NCI-H2227 treated with DMSO at 0.1 percent for 48 hours (cell line): ENCODE data around the gene VPS9D1.

ENCODE experiments used
- DNase-seq: peaks from one replicate; lab custom pipeline; 2025; lab: John Stamatoyannopoulos, UW

The VPS9D1 gene, protein sequence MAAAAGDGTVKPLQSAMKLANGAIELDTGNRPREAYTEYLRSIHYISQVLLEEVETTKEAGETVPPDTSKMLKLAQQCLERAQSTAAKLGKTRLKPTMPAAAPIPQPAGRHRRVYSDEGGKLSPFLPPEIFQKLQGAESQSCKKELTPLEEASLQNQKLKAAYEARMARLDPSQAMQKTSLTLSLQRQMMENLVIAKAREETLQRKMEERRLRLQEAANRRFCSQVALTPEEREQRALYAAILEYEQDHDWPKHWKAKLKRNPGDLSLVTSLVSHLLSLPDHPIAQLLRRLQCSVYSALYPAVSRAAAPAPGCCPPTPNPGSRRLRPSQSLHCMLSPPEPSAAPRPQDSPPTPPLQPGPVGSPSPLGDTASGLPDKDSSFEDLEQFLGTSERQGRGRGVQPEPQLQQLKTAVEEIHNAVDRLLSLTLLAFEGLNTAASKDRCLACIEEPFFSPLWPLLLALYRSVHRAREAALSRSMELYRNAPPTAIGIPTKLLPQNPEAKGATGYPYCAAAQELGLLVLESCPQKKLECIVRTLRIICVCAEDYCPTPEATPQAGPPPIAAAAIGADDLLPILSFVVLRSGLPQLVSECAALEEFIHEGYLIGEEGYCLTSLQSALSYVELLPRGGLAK

DNA sequence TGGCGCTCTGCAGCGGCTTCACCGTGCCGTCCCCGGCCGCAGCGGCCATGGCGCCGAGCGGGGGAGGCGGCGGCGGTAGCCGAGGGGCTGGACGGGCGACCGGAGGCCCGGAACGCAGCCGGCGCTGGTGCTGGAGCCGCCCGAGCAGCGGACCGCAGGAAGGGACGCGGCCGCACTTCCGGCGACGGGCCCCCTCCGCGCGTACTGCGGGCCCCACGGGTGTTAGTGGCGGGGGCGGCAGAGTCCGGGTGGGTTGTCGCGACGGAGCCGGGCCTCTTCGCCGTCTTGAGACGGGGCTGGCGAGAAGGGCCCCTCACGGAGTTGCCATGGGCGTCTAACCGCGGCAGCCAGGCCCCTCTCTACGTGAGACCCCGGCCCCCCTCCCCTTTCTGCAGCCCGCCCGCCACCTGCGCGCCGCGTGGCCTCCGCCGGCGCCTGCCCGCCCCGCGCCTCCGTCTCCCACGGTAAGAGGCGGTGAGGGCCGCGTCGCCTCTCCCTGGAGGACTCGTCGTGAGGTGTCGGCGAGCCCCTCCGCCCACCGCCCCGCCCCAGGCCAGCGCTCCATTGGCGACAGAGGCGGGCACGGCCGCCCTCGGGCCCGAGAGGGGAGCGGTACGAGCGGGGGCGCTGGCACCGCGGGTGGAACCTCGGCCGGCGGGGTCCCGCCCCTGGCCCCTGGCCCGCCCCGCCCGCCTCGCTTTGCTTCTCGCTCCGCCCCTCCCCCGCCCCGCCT lies at the start of gene VPS9D1, which contains the start of gene ZNF276:
VPS9D1 (minus strand) TSS at position 86 of the 733 bp plus-strand sequence; CDS start at position 49, 37 bp downstream.
ZNF276 (plus strand) TSS at position 725 of the 733 bp plus-strand sequence. CDS start 104 bp downstream, outside the sequence.
- peak; percentile 65 for DNase-seq

DNA sequence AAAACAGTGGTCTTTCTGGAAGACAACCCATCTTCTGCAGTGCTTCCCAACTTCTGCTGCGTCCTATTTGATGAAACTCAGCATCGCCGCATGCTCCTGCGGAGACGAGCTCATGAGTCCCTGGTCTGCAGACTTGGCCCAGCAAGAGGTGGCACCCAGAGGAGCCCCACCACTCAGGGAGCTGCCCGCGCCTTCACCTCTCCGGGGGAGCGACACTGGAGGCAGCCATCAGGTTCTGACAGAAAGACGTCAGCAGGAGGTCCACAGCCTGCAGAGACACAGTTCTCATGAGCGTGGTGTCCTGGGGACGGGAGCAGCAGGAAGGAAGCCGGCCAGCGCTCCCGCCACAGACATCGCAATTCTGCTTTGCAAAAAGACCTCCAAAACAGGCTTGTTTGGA lies 49.7 kb upstream of the VPS9D1 start:
- no peak for DNase-seq

DNA sequence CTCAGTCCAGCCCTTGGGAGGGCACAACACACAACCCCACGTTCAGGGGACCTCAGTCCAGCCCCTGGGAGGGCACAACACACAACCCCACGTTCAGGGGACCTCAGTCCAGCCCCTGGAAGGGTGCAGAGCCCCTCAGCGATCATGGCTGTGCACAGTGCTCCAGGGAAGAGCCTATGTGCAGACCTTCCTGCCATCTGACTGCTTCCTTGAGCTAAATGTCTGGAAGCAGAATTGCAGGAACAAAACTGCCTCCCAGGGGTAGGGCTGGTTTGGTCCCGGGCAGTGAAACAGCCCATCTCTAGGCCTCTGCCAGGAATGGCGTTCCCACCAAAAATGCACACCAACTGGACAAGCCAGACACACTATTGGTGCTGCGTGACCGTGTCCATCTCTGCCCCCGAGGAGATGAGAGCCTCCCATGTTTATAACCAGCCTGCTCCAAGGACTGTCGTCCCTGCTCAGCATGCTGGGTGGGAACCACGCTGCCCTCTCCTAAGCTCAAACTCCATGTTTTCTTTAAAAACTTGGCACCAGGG lies 44.7 kb upstream of the VPS9D1 start:
- no peak for DNase-seq

DNA sequence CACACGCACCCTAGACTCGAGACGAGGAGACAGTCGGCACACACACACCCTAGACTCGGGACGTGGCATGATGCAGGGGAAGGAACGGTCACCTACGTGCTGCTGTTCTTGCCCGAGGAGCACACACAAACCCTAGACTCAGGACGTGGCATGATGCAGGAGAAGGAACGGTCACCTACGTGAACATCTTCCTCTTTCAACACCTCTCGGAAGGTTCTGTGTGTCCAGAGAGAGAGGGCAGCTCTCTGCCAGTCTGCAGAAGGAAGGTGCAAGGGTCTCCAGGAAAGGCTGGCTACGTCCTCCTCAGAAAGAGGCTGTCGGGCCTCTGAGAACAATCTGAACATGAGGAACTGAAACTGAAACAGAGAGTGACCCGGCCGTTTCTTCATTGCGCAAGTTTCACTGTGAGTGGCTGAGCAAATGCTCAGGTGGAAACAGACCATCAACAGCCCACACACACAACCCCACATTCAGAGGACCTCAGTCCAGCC lies 44.1 kb upstream of the VPS9D1 start:
- no peak for DNase-seq

DNA sequence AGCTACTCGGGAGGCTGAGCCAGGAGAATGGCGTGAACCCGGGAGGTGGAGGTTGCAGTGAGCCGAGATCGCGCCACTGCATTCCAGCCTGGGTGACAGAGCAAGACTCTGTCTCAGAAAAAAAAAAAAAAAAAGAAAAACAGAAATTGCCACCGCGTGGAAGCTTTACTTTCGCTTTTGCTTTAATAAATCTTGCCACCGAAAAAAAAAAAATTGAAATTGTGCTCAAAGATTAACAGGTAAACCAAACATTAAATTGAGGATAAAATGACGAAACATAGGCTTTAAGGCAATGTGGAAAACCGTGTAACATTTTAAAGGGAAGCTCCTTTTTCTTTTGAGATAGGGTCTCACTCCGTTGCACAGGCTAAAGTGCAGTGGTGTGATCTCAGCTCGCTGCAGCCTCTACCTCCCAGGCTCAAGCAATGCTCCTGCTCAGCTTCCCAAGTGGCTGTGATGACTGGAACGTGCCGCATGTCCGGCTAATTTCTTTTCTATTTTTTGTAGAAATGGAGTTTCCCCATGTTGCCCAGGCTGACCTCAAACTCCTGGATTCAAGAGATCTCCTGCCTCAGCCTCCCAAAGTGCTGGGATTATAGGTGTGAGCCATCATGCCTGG lies 40.7 kb upstream of the VPS9D1 start:
- no peak for DNase-seq

DNA sequence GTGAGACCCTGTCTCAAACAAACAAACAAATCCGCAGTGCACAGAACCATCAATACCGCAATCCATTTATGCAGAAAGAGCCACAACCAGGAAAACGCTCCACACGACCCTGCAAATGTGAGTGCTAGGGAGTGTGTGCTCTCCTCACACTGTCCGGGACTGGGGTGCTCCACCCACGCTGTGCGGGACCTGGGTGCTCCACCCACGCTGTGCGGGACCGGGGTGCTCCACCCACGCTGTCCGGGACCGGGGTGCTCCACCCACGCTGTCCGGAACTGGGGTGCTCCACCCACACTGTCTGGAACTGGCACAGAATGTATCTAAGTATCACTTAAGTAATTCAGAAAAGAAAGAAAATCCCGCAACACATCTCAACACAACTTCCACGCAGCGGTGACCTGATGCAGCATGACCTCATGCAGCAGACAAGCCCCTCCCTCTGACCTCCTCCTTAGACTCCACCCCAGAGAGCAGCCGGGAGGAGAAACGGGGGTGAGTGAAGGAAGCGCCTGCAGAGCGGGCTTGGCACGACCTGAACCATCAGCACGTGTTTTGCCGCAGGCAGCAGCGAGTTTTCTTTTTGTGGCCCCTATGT lies 39.1 kb upstream of the VPS9D1 start:
- no peak for DNase-seq

DNA sequence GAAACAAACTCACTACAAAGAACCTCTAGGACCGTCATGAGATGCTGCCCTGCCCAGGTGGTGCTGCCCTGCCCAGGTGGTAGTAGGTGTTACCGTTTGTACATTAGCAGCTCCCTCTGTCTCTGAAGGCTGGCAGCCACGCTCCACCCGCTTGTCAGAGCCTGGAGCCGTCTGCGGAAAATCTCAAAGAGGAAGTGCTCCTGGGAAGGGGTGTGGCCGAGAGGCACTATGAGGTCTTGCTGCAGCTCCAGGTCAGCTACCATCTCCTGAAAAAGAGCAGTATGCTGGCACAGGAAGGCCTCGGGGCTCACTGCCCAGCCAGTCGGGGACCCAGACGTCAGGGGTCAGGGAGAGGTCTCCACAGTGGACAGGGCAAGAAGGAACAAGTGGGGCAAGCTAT lies 28.9 kb upstream of the VPS9D1 start:
- DNase-seq: no peak

DNA sequence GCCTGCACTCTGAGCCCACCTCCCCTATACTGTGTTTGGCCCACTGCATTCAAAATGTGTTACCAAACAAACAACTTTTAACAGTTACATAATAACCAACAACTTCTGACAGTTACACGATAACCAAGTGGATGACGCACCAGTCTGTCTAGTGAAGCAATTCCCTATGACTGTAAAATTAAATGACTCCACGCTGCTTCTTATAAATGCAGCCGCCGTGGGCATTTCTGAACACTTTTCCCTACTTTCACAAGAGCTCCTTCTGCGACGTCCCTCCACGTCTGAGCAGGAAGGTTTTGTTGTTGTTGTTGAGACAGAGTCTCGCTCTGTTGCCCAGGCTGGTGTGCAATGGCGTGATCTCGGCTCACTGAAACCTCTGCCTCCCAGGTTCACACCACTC lies 28.2 kb upstream of the VPS9D1 start:
- no peak for DNase-seq

DNA sequence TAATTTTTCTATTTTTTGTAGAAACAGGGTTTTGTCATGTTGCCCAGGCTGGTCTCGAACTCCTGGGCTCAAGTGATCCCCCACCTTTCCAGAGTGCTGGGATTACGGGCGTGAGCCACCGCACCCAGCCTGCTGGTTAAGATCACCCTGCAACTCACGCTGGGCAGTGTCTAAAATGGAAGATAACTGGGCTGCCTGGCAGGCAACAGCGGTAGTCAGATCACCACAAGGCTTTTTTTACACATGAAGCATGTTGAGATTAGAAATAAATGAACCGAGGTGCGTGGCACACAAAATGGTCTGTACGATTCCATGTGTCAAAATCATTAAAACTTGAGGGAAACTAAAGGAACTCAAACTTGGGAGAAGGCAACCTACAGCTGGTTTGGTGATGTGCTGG lies 27.4 kb upstream of the VPS9D1 start:
- no peak for DNase-seq

DNA sequence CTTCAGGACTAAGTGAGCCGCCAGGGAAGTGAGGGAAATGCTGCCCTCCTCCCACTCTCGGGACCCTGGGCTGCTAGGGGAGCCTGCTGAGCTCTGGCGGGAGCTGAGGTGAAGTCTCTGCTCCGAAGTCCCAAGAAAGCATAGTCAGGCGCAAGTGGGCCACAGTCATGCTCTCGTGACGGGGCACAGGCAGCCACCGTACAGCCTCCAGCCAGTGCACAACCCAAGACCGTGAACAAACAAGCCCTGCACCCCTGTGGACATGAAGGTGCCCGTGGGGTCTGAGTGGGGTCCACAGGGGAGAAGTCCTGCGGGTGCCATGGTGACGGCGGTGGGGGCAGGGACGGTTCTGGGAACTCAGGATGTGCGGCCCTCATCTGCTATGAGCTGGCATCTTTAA lies 25.3 kb upstream of the VPS9D1 start:
- no peak for DNase-seq

DNA sequence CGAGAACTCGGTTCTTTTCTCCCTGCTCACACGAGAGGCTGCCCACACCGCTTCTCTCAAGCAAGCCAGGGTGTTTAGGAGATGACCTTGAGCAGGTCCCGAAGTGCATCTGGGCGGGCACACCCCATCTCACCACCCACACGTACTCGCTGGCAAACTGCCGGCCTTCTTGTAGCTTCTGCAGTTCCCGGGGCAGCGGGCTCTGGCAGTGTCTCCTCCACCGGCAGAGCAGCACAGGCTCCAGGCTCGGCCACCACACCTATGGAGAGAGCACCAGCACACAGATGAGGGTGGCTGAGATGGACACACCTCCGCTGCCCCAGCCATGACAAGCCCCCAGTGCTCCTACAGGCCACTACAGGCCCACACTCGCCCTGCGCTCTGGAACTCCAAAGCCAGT lies 24.1 kb upstream of the VPS9D1 start:
- no peak for DNase-seq

DNA sequence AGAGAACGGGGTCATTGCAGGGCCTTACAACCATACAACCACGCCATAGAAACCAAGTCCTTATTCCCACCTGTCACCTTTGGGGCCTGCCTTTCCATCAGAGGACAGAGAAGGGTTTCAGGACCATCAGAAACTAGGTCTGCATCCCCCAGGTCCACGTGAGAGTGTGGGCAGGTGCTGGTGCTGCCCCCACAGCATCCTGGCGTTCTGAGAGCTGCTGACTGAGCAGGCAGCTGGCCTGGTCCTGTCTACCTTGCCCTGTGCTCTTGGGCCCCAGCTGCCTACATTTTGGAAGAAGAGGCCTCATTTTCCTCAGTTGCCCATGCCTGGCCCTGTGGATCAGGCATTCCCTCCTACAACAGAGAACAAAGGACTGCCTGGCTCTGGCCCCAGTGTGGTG lies 22.2 kb upstream of the VPS9D1 start:
- no peak for DNase-seq

DNA sequence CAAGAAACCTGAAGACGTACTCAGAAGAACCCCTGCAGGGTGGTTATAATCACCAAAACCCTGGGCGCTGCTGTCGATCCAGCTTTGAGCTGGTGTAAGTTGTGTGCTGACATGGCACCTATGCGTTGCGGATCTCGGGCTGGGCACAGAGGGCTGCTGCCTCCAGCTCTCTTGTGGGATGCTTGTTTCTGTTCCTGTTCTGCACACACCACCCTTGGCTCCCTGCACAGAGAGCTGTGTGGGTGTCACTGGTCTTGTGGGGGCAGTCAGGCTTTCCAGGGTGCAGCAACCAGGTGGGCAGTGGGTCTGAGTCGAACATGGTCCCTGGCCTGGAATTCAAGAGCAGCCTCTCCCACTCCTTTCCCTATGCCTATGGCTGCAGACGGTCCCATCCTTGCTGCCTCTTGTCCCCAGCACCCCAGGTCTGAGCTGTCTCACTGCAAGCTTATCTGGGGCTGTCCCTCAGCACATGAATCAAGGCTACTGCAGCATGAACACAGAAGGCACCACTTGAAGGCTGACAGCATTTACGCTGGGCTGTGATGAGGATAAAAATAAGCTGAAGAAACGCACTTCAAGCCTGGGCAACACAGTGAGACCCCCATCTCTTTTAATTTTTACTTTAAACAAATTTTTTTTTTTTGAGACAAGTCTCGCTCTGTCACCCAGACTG lies 20.8 kb upstream of the VPS9D1 start:
- DNase-seq: no peak

DNA sequence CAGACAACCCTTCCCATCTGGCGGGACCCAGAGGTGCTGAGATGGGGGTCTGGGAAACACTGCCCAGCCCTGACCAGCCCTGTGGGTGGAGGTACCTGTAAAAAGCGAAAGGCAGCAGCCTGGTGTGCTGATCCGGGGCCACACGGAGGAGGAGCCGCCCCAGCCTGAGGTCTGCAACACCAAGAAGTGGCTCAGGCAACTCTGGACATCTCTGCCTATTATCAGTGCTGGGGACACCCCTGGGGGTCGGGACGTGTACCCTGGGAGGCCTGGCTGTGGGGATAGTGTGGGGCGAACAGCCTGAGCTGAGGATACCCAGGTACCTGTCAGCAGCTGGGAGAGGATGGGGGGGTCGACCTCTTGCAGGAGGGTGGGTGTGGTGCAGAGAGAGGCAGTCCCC lies 18.7 kb upstream of the VPS9D1 start:
- DNase-seq: no peak

DNA sequence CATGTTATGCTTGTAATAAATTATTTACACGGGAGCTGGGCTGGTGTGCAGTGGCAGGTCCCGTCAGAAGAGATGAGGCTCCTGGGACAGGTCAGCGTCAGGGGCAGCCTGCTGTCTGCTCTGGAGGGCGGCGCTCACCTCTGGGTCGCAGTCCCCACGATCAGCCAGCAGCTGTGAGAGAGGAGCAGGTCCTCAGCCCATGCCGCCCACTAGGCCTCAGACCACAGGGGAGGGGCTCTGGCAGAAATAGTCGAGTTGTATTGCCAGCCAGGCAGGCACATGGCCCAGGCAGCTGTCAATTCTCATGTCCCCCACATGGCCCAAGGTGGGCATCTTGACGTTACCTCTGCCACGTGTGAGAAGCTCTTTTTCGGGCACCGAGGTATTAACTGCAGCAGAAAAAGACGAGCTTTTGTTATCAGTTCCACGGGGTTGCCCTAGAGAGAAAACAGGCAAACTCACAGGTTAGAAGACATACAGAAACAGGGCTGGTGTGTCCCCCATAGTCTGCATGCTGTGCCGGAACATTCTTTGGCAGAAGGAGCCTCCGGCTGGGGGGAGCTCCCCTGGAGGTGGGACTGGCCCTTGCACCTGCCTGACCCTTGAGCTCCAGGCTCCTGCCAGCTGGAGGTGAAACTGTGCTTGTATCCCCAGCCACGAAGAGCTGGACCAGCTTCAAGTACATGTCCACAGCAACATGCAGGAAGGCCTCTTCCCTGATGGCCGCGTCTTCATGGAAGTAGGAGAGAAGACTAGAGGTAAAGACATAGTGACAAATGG lies 18.0 kb upstream of the VPS9D1 start:
- DNase-seq: no peak

DNA sequence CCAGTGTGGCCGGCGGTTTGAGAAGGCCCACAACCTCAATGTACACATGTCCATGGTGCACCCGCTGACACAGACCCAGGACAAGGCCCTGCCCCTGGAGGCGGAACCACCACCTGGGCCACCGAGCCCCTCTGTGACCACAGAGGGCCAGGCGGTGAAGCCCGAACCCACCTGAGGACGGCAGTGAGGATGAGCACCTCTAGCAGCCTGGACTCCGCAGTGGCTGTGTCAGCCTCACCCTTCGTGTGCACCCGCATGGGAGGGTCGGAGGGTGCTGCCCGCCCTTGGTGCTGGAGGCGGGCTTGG lies 17.3 kb upstream of the VPS9D1 start:
- DNase-seq: no peak

DNA sequence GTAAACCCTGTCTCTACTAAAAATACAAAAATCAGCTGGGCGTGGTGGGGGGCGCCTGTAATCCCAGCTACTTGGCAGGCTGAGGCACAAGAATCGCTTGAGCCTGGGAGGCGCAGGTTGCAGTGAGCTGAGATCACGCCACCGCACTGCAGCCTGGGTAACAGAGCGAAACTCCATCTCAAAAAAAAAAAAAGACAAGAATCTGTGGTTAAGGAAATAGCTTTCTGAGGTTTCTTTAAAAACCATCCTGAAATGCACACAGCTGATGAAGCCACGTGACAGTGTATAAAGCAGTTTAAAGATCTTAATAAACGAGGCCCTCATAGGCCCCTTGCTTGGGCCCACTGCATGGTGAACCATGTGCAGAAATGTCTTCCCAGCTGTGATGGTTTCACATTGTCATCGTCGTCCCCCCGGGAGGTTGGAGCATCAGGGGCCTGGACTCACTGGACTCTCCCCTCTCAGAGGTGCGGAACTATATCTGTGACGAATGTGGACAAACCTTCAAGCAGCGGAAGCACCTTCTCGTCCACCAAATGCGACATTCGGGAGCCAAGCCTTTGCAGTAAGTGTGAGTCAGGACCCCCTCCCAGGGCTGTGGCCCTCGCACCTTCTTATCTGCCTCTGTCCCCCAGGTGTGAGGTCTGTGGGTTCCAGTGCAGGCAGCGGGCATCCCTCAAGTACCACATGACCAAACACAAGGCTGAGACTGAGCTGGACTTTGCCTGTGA lies 16.8 kb upstream of the VPS9D1 start:
- no peak for DNase-seq

DNA sequence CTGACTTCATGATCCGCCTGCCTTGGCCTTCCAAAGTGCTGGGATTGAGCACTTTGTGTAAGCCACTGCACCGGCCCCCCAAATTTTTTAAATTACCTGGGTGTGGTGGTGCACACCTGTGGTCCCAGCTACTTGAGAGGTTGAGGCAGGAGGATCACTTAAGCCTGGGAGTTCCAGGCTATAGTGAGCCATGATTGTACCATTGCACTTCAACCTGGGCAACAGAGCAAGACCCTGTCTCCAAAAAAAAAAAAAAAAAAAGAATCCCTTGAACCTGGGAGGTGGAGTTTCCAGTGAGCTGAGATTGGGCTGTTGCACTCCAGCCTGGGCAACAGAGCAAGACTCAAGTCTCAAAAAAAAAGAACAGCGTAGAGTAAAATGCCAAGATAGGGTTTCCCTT lies 15.9 kb upstream of the VPS9D1 start:
- no peak for DNase-seq

DNA sequence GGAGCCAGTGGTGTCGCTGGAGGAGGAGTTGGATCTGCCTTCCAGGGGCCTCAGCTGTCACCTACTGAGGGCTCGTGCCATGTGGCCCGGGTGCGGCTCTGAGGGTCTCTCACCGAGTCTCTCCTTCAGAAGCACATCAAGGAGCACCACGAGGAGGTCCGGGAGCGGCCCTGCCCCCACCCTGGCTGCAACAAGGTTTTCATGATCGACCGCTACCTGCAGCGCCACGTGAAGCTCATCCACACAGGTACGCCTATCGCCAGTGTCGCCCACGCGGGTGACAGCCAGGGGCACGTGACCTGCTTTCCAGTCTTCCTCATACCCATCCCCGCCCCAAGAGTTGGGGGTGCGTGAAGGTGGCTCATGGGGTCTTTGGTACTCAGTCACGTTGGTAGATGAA lies 13.1 kb upstream of the VPS9D1 start:
- DNase-seq: no peak

DNA sequence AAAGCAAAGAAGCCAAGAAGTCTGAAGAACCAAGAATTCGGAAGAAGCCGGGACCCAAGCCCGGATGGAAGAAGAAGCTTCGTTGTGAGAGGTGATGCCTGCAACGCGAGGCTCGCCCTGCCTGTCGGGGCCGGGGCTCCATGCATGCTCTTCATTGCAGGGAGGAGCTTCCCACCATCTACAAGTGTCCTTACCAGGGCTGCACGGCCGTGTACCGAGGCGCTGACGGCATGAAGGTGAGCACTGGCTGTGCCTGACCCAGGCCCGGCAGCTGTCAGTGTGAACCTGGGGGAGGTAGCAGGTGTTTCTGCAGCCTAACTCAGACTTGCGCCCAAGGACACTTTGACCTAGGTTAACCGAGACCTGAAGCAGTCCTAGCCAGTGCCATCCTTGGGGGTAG lies 12.6 kb upstream of the VPS9D1 start:
- DNase-seq: no peak
